HepG2 (cell line): Measurements from ENCODE around the gene SRSF2. TPM values are rescaled to one million over a fixed set of nuclear protein-coding genes. Genes with fewer than 3 reads are reported as not detected.
A peak's percentile ranks its signal among the peaks of the same experiment; 100 is the strongest.

Experiments
- ATF3 ChIP-seq: sonication (generic); formaldehyde crosslinking; IDR thresholded peaks from 2 replicates; pipeline ENCODE4 v1.4.0; 2020; ENCODE audit warnings: missing genetic modification reagents
- CAMTA2 ChIP-seq: sonication (generic); formaldehyde crosslinking; IDR thresholded peaks from 2 replicates; pipeline ENCODE4 v1.4.0; 2020; ENCODE audit warnings: mild to moderate bottlenecking, missing genetic modification reagents, borderline replicate concordance
- CENPX ChIP-seq: sonication (generic); formaldehyde crosslinking; IDR thresholded peaks from 2 replicates; pipeline ENCODE4 v1.9.0; 2021; ENCODE audit warnings: mild to moderate bottlenecking, missing genetic modification reagents, moderate library complexity
- FIP1L1 ChIP-seq: fragments of 200-400 bp; formaldehyde crosslinking; IDR thresholded peaks from 2 replicates; pipeline ENCODE4 v1.6.1; 2018; ENCODE audit warnings: low read depth, mild to moderate bottlenecking, low read length, moderate library complexity, borderline replicate concordance; ENCODE audit not compliant: insufficient read depth
- FOXK1 ChIP-seq: sonication (generic); formaldehyde crosslinking; IDR thresholded peaks from 2 replicates; pipeline ENCODE4 v1.4.0; 2020; ENCODE audit warnings: low read depth, missing genetic modification reagents, borderline replicate concordance
- GZF1 ChIP-seq: sonication (generic); formaldehyde crosslinking; IDR thresholded peaks from 2 replicates; pipeline ENCODE4 v1.5.1; 2020; ENCODE audit warnings: mild to moderate bottlenecking, missing genetic modification reagents
- HNF4A ChIP-seq: sonication (generic); formaldehyde crosslinking; IDR thresholded peaks from 2 replicates; pipeline ENCODE4 v1.4.0; 2020; ENCODE audit warnings: missing genetic modification reagents
- IRX3 ChIP-seq: sonication (generic); formaldehyde crosslinking; IDR thresholded peaks from 2 replicates; pipeline ENCODE4 v1.8.1; 2023; ENCODE audit warnings: mild to moderate bottlenecking, low read depth, missing genetic modification reagents, borderline replicate concordance
- KDM2A ChIP-seq: sonication (generic); formaldehyde crosslinking; IDR thresholded peaks from 2 replicates; pipeline ENCODE4 v1.4.0; 2020; ENCODE audit warnings: low read depth, missing genetic modification reagents, borderline replicate concordance
- MBNL3 ChIP-seq: fragments of 250-450 bp; sonication (Bioruptor Pico); conservative IDR thresholded peaks from 2 replicates; pipeline ENCODE4 v1.8.0; 2022; ENCODE audit warnings: mild to moderate bottlenecking, inconsistent platforms
- MIER3 ChIP-seq: IDR thresholded peaks from 2 replicates; pipeline ENCODE4 v1.6.1; 2016; ENCODE audit warnings: missing compliant biosample characterization, borderline replicate concordance
- POLR2AphosphoS2 ChIP-seq: IDR thresholded peaks from 2 replicates; pipeline ENCODE4 v1.6.1; 2011; ENCODE audit warnings: low read depth, low read length, improper control_type of control experiment
- SETDB1 ChIP-seq: sonication (generic); formaldehyde crosslinking; IDR thresholded peaks from 2 replicates; pipeline ENCODE4 v1.5.1; 2020; ENCODE audit warnings: missing genetic modification reagents, mild to moderate bottlenecking, borderline replicate concordance
- SMARCE1 ChIP-seq: fragments of 450-650 bp; IDR thresholded peaks from 2 replicates; pipeline ENCODE4 v1.6.1; 2017; ENCODE audit warnings: borderline replicate concordance
- SNRNP70 ChIP-seq: fragments of 200-400 bp; formaldehyde crosslinking; IDR thresholded peaks from 2 replicates; pipeline ENCODE4 v1.6.1; 2017; ENCODE audit warnings: mild to moderate bottlenecking, low read depth, low read length, moderate library complexity
- SRSF4 ChIP-seq: fragments of 200-400 bp; formaldehyde crosslinking; IDR thresholded peaks from one replicate; pipeline ENCODE4 v1.6.1; 2018; ENCODE audit warnings: mild to moderate bottlenecking, low read depth, low read length, moderate library complexity; ENCODE audit not compliant: poor library complexity, severe bottlenecking
- TEAD2 ChIP-seq: sonication (generic); formaldehyde crosslinking; IDR thresholded peaks from 2 replicates; pipeline ENCODE4 v1.9.0; 2021; ENCODE audit warnings: missing genetic modification reagents
- TIGD3 ChIP-seq: sonication (generic); formaldehyde crosslinking; IDR thresholded peaks from 2 replicates; pipeline ENCODE4 v1.5.1; 2020; ENCODE audit warnings: mild to moderate bottlenecking, missing genetic modification reagents, borderline replicate concordance
- ZBTB7B ChIP-seq: sonication (generic); formaldehyde crosslinking; IDR thresholded peaks from 2 replicates; pipeline ENCODE4 v1.4.0; 2020; ENCODE audit warnings: missing genetic modification reagents
- ZNF160 ChIP-seq: sonication (generic); formaldehyde crosslinking; IDR thresholded peaks from 2 replicates; pipeline ENCODE4 v1.8.0; 2022; ENCODE audit warnings: mild to moderate bottlenecking, inconsistent platforms, missing genetic modification reagents
- ZNF224 ChIP-seq: sonication (generic); formaldehyde crosslinking; IDR thresholded peaks from 2 replicates; pipeline ENCODE4 v1.5.0; 2020; ENCODE audit warnings: mild to moderate bottlenecking, missing genetic modification reagents
- ZNF274 ChIP-seq: sonication (generic); formaldehyde crosslinking; IDR thresholded peaks from 2 replicates; pipeline ENCODE4 v1.5.1; 2020; ENCODE audit warnings: mild to moderate bottlenecking, missing genetic modification reagents
- ZNF549 ChIP-seq: sonication (generic); formaldehyde crosslinking; IDR thresholded peaks from 2 replicates; pipeline ENCODE4 v1.5.0; 2020; ENCODE audit warnings: missing genetic modification reagents
- ZNF792 ChIP-seq: IDR thresholded peaks from 2 replicates; pipeline ENCODE4 v1.6.1; 2016
- polyA plus RNA-seq, 8 experiments: library from polyadenylated mRNA; depleted of rRNA in 3 of 8; stranded (reverse) in 7 of 8; unstranded in 1 of 8; fragments of >200 nt; fragmentation: Illumina TruSeq in 4 of 8; extraction: Trizol in 4 of 8; gene quantifications; 2 replicates each; pipeline versions ENCODE4 v1.2.1 to v1.2.3, GENCODE V29; 2011 to 2016; ENCODE audit warnings: low read depth in 4 of 8, missing spikeins in 1 of 8, mixed read lengths in 1 of 8; ENCODE audit not compliant: insufficient read depth in 1 of 8
- total RNA-seq, 5 experiments: library from RNA; depleted of rRNA; stranded (reverse); fragments of >200 nt; fragmentation: Illumina TruSeq; extraction: Trizol; gene quantifications; 2 replicates each; pipeline ENCODE4 v1.2.3, GENCODE V29; 2016; ENCODE audit warnings: low read depth in 1 of 5
- TF ChIP-seq, protein P1 (sequence below): IDR thresholded peaks from 2 replicates; pipeline ENCODE4 v1.6.1; 2018; ENCODE audit warnings: missing genetic modification reagents
- TF ChIP-seq, protein P2 (sequence below): sonication (generic); IDR thresholded peaks from 2 replicates; pipeline ENCODE4 v1.6.1; 2016; ENCODE audit warnings: low read depth, borderline replicate concordance
- TF ChIP-seq, protein P3 (sequence below): sonication (generic); formaldehyde crosslinking; IDR thresholded peaks from 2 replicates; pipeline ENCODE4 v1.4.0; 2020; ENCODE audit warnings: missing genetic modification reagents

SRSF2 gene
- total and polyA plus RNA-seq, 2 of the 13 experiments (the other 11 are each of a cell fraction or from before 2014, with no cell fraction given): 306 to 319 TPM

- TF ChIP-seq SMARCE1 (no peak), KDM2A (peak; percentile 95), HNF4A (0 out of 2 replicates have a peak, but pooled peaks have one; percentile 17), TEAD2 (CRISPR knock-in tag) (peak; percentile 59; the same call in 1 of the 2 replicates), IRX3 (peak; percentile 27; the same call in 1 of the 2 replicates), ZBTB7B (CRISPR knock-in tag) (peak; percentile 89), SRSF4 (no peak), MBNL3 (CRISPR knock-in tag) (no peak), ZNF549 (peak; percentile 88; the same call in 1 of the 2 replicates), ZNF160 (CRISPR knock-in tag) (peak; percentile 94), GZF1 (peak; percentile 70; the same call in 1 of the 2 replicates), TIGD3 (CRISPR knock-in tag) (peak; percentile 96), SNRNP70 (no peak), CENPX (no peak), ZNF224 (peak; percentile 95), SETDB1 (CRISPR knock-in tag) (no peak), FIP1L1 (no peak), MIER3 (peak; percentile 64; the same call in 1 of the 2 replicates), ZNF792 (CRISPR knock-in tag) (no peak; the same call in none of the 2 replicates), FOXK1 (CRISPR knock-in tag) (peak; percentile 72; the same call in 1 of the 2 replicates), POLR2AphosphoS2 (peak; percentile 99), ZNF274 (no peak; the same call in 1 of the 2 replicates), CAMTA2 (CRISPR knock-in tag) (peak; percentile 95; the same call in 1 of the 2 replicates), ATF3 (CRISPR knock-in tag) (no peak)
- TF ChIP-seq, protein P1, sequence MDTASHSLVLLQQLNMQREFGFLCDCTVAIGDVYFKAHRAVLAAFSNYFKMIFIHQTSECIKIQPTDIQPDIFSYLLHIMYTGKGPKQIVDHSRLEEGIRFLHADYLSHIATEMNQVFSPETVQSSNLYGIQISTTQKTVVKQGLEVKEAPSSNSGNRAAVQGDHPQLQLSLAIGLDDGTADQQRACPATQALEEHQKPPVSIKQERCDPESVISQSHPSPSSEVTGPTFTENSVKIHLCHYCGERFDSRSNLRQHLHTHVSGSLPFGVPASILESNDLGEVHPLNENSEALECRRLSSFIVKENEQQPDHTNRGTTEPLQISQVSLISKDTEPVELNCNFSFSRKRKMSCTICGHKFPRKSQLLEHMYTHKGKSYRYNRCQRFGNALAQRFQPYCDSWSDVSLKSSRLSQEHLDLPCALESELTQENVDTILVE (CRISPR knock-in tag): peak; percentile 84
- TF ChIP-seq, protein P2, sequence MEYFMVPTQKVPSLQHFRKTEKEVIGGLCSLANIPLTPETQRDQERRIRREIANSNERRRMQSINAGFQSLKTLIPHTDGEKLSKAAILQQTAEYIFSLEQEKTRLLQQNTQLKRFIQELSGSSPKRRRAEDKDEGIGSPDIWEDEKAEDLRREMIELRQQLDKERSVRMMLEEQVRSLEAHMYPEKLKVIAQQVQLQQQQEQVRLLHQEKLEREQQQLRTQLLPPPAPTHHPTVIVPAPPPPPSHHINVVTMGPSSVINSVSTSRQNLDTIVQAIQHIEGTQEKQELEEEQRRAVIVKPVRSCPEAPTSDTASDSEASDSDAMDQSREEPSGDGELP: peak; percentile 48; the same call in 1 of the 2 replicates
- TF ChIP-seq, protein P3, sequence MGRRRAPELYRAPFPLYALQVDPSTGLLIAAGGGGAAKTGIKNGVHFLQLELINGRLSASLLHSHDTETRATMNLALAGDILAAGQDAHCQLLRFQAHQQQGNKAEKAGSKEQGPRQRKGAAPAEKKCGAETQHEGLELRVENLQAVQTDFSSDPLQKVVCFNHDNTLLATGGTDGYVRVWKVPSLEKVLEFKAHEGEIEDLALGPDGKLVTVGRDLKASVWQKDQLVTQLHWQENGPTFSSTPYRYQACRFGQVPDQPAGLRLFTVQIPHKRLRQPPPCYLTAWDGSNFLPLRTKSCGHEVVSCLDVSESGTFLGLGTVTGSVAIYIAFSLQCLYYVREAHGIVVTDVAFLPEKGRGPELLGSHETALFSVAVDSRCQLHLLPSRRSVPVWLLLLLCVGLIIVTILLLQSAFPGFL (CRISPR knock-in tag): peak; percentile 98
Measured at GRCh38 chr17:76737082-76737675, at the start of gene SRSF2 (continued).
